GM12872 (cell line): ENCODE results near the gene ERLIN1.

Experiments used
- TF ChIP-seq, protein P1 (sequence below): IDR thresholded peaks from 3 replicates; pipeline ENCODE4 v1.5.1; 2011; ENCODE audit warnings: low read depth, mild to moderate bottlenecking, low read length, moderate library complexity; ENCODE audit not compliant: insufficient read depth

Gene ERLIN1

DNA sequence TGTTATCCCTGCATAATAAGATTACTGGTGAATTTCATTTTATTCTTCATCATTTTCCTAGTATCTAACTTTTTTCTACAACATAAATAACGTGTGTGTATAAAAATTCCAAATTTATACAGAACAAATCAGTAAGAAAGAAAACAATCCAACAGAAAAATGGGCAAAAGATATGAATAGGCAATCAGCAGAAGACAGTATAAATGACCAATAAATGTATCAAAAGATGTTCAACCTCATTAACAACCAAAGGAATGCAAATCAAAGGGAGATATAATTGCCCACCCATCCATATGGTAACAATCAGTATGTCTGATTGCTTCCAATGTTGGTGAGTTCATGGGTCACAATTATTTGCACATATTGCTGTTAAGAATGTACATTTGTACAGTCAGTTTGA, 13.5 kb downstream of the ERLIN1 start:
- TF ChIP-seq, protein P1, sequence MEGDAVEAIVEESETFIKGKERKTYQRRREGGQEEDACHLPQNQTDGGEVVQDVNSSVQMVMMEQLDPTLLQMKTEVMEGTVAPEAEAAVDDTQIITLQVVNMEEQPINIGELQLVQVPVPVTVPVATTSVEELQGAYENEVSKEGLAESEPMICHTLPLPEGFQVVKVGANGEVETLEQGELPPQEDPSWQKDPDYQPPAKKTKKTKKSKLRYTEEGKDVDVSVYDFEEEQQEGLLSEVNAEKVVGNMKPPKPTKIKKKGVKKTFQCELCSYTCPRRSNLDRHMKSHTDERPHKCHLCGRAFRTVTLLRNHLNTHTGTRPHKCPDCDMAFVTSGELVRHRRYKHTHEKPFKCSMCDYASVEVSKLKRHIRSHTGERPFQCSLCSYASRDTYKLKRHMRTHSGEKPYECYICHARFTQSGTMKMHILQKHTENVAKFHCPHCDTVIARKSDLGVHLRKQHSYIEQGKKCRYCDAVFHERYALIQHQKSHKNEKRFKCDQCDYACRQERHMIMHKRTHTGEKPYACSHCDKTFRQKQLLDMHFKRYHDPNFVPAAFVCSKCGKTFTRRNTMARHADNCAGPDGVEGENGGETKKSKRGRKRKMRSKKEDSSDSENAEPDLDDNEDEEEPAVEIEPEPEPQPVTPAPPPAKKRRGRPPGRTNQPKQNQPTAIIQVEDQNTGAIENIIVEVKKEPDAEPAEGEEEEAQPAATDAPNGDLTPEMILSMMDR: no peak

DNA sequence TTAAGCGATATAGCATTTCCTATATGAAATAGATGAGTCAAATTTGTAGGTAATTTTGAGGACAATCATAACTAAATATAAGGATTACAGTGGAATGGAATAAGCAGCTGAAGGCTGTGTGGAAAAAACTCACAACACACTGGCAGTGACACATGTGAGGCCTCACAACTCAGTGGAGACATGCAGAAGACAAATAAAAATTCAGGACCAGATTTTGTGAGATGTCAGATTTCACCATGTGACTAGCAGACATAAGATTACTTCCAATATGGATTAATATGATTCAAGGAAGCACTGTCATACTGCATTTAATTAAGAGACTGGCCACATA, 17.6 kb downstream of the ERLIN1 start:
- TF ChIP-seq, protein P1: no peak

GRCh38 chr10:100167553-100168312, 18.1 kb downstream of the ERLIN1 start:
- TF ChIP-seq, protein P1: no peak

DNA sequence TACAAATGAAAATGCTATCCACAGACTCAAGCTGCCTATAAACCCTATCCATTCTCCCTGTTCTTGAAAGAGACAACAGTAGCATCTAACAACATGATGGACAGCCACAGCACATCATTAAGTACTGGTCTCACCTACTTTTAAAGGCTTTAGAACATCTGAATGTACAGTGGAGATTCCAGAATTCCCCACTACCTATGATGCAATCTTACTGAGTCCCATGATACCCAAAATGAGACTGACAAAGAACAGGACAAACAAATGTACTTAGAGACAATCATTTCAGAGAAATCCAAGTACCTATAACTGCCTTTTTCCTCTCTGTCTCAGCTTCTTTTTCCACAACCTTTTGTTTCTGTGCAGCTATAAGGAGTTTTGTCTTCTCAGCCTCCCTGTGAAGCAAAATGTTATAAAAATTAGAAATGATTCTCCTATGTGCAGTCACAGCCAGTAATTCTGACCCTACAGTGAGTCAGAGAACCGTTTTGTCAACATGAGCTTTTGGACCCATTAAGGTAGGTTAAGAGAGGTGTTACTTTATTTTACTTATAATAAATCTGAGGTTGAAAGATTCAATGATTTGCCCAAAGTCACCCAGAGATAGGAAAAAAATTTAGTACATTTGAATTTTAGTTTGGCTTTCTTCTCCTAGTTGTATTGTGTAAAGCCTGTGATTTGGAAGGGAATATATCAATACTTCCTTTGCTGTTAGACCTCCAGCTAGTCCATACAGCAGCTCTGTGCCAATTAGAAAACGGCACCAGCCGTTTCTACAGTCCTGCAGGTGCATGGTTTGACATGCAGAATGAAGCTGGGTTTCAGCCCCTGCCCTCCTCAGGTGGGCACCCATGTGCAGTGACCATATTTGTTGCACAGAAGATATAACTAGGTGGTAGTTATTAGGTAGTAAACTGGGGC, 21.9 kb downstream of the ERLIN1 start:
- TF ChIP-seq, protein P1: no peak

GRCh38 chr10:100162696-100163095, 23.1 kb downstream of the ERLIN1 start:
- TF ChIP-seq, protein P1: no peak

DNA sequence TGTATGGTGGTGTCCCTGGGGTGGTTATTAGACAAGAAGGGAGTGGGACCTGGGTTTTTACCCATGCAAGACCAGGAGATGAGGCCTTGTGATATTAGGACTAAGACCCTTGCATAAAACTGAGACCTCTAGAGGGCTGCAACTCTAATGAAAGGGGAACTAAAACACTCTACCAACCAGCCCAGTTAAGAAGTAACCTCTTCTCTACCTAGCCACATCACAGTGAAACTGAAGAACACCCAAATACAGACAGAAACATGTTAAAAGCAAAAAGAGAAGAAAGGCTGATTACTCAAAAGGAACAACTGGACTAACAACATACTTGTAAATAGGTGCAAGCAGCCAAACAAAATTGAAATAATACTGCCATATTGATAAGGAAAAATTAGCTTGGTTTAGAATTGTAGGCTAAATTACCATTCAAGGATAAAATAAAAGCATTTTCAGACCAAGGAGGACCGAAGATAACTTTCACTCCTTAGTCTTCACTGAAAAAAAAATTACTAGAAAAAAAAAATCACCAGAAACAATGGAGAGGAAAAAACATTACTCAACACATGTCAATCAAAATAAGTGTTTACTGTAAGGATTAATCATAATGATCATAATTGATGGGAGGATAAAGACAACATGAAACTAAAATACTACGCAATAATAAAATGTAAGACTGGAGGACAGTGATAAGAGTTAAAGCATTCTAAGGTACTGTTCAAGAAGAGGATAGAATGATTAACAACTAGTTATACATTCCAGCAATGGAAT, 27.6 kb downstream of the ERLIN1 start:
- TF ChIP-seq, protein P1: peak; percentile 35; the same call in 1 of the 3 replicates

DNA sequence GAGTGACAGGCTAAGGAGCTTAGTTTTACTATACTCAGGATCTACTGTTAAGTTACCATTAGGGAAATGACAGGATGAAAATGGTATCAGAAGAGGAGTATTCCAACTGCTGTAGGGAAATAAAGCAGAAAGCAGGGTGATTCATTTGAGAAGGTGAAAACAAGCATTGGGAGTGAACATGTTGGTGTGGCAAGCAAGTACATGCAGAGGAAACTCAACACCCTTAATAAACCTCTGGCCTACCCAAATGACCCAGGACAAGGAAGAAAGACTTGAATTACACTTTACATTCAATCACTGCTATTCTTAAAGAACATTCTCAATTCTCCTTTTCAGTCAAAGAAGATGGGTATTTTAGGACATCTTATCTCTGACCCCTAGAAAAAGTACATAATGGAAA, 28.7 kb downstream of the ERLIN1 start:
- TF ChIP-seq, protein P1: no peak
